HG03135 (cell line): ENCODE data around the gene SLC22A24.
"Not testable (repeated sequence)": the region's sequence is repeated elsewhere in the genome, so short reads cannot be mapped to it uniquely, and the experiment has no call there.

Experiments
- ATAC-seq: cut with Tn5 transposase; IDR thresholded peaks from one replicate; pipeline ENCODE4 v1.9.1; 2021; ENCODE audit warnings: mild to moderate bottlenecking, moderate library complexity; ENCODE audit not compliant: unreplicated experiment

The SLC22A24 gene

GRCh38 chr11:63144121-63144520 is at the start of gene SLC22A24:
Gene SLC22A24, minus strand, starts transcription at chr11:63144221. Its CDS starts 442 bp downstream, at chr11:63143779.
- no peak for ATAC-seq

- ATAC-seq, result no peak
Observed at GRCh38 chr11:63180536-63180935, 36.5 kb upstream of the SLC22A24 start.

- ATAC-seq, result no peak
Observed at GRCh38 chr11:63179432-63180041, 35.5 kb upstream of the SLC22A24 start.

GRCh38 chr11:63177872-63178271 is 33.9 kb upstream of the SLC22A24 start:
- no peak for ATAC-seq

GRCh38 chr11:63165706-63166310 is 21.8 kb upstream of the SLC22A24 start:
- no peak for ATAC-seq

GRCh38 chr11:63155794-63156193 is 11.8 kb upstream of the SLC22A24 start:
- ATAC-seq, result no peak

- ATAC-seq, result no peak
Observed at GRCh38 chr11:63146581-63146980, 2.6 kb upstream of the SLC22A24 start.

- ATAC-seq, result no peak
Observed at GRCh38 chr11:63142459-63142858, 1.6 kb downstream of the SLC22A24 start.

- ATAC-seq, result no peak
Observed at GRCh38 chr11:63132985-63133775, 10.8 kb downstream of the SLC22A24 start.

- ATAC-seq, result no peak
Observed at GRCh38 chr11:63099555-63099954, 44.5 kb downstream of the SLC22A24 start.

GRCh38 chr11:63080682-63081081 is 63.3 kb downstream of the SLC22A24 start:
- ATAC-seq, result no peak

- not testable (repeated sequence) for ATAC-seq
Observed at GRCh38 chr11:63046203-63046602, 97.8 kb downstream of the SLC22A24 start.

GRCh38 chr11:63042596-63042995 is 101.4 kb downstream of the SLC22A24 start:
- ATAC-seq, result no peak

GRCh38 chr11:63032457-63032856 is 111.6 kb downstream of the SLC22A24 start:
- no peak for ATAC-seq
